GM12872 (cell line): ENCODE measurements around the gene ANO9.

Experiments
- CTCF ChIP-seq: IDR thresholded peaks from 3 replicates; pipeline ENCODE4 v1.5.1; 2011; ENCODE audit warnings: low read depth, mild to moderate bottlenecking, low read length, moderate library complexity; ENCODE audit not compliant: insufficient read depth

Gene ANO9

GRCh38 chr11:424232-424631, 17.6 kb downstream of the ANO9 start:
- TF ChIP-seq CTCF, result no peak

GRCh38 chr11:422249-422656, 19.6 kb downstream of the ANO9 start:
- no peak for TF ChIP-seq CTCF

- TF ChIP-seq CTCF, result no peak
Measured at GRCh38 chr11:420911-421321, 20.9 kb downstream of the ANO9 start.

GRCh38 chr11:420054-420910, 21.5 kb downstream of the ANO9 start:
- no peak for TF ChIP-seq CTCF

GRCh38 chr11:419248-420005, 22.4 kb downstream of the ANO9 start:
- TF ChIP-seq CTCF, result no peak

GRCh38 chr11:418343-419247, 23.2 kb downstream of the ANO9 start:
- no peak for TF ChIP-seq CTCF
